K562 (cell line): ENCODE data around the gene ITM2B. TPM values are rescaled to one million over a fixed set of nuclear protein-coding genes. Genes with fewer than 3 reads are reported as not detected.

Experiments
- ATAC-seq: fragments of 200-7000 bp; cut with Tn5 transposase; 3 replicates; pipeline ENCODE4 v1.9.1; 2020; ENCODE audit warnings: moderate library complexity
- BruUV-seq: library from RNA; stranded (reverse); fragments of 400-500 nt; replicated peaks from 2 replicates; lab custom pipeline; 2021; lab: Mats Ljungman, UMichigan
- CTCF ChIA-PET: fragments of 300-600 bp; formaldehyde crosslinking; extraction: SDS; loops from one replicate; lab custom pipeline; 2021; ENCODE audit warnings: low intra/inter-chr PET ratio; lab: Yijun Ruan, JAX
- POLR2A ChIA-PET: fragments of 300-600, 350-650 bp; sonication (Branson Sonifier 250); formaldehyde crosslinking; extraction: SDS; loops from one replicate; lab custom pipeline; 2021; ENCODE audit warnings: antibody characterized with exemption, inconsistent platforms; lab: Yijun Ruan, JAX
- DNase-seq, 4 experiments: peaks; one replicate each; pipeline versions ENCODE4 v3.0.0 to v3.0.0-alpha.2; 2011 to 2018; ENCODE audit warnings: low spot score in 3 of 4, mixed read lengths in 3 of 4; ENCODE audit errors: extremely low read depth in 1 of 4
- FAIRE-seq: peaks from 2 replicates; lab custom pipeline; 2011; peaks lifted over from hg19 to GRCh38; lab: Jason Lieb, UNC
- H2AFZ ChIP-seq: 2 replicates; pipeline ENCODE4 v1.6.0; 2011; ENCODE audit warnings: low read depth, low read length, control low read depth, inconsistent platforms
- H3K27ac ChIP-seq: fragments of 200-600 bp; 3 replicates; pipeline ENCODE4 v1.8.0; 2011; ENCODE audit warnings: low read depth, mild to moderate bottlenecking, control low read depth, inconsistent platforms, low read length, moderate library complexity, mixed read lengths; ENCODE audit errors: extremely low read depth
- H3K27me3 ChIP-seq, 2 experiments: fragments of 300-600 bp in 1 of 2; 2 replicates in 1 of 2; 3 replicates in 1 of 2; pipeline versions ENCODE4 v1.6.0 to v1.8.0; 2011; ENCODE audit warnings: inconsistent platforms in 2 of 2, low read length in 2 of 2, mild to moderate bottlenecking in 1 of 2, mixed read lengths in 1 of 2, moderate library complexity in 1 of 2; ENCODE audit not compliant: control insufficient read depth in 2 of 2, insufficient read depth in 2 of 2
- H3K36me3 ChIP-seq: fragments of 300-600 bp; 3 replicates; pipeline ENCODE4 v1.8.0; 2011; ENCODE audit warnings: mild to moderate bottlenecking, low read length, inconsistent platforms; ENCODE audit not compliant: control insufficient read depth, insufficient read depth
- H3K4me1 ChIP-seq, 2 experiments: fragments of 200-600 bp in 1 of 2; replicated peaks in 1 of 2; 2 replicates in 1 of 2; 3 replicates in 1 of 2; pipeline versions ENCODE4 v1.5.1 to v1.8.0; 2011; ENCODE audit warnings: inconsistent platforms in 2 of 2, low read length in 2 of 2, mild to moderate bottlenecking in 1 of 2, mixed read lengths in 1 of 2, moderate library complexity in 1 of 2; ENCODE audit not compliant: control insufficient read depth in 2 of 2, insufficient read depth in 2 of 2
- H3K4me2 ChIP-seq: 2 replicates; pipeline ENCODE4 v1.6.1; 2011; ENCODE audit warnings: low read length, control low read depth, inconsistent platforms, mixed read lengths; ENCODE audit not compliant: insufficient read depth
- H3K4me3 ChIP-seq: fragments of 200-600 bp; sonication (generic), shearing (Covaris generic); 2 replicates; pipeline ENCODE4 v1.5.1; 2016; ENCODE audit warnings: control low read depth, inconsistent platforms
- H3K79me2 ChIP-seq: fragments of 200-600 bp; 3 replicates; pipeline ENCODE4 v1.8.0; 2011; ENCODE audit warnings: low read length, inconsistent platforms; ENCODE audit not compliant: control insufficient read depth, insufficient read depth
- H3K9ac ChIP-seq, 2 experiments: 2 replicates each; pipeline versions ENCODE4 v1.6.0 to v1.6.1; 2011; ENCODE audit warnings: low read depth in 2 of 2, low read length in 2 of 2, control low read depth in 1 of 2, inconsistent platforms in 1 of 2, mild to moderate bottlenecking in 1 of 2, mixed read lengths in 1 of 2; ENCODE audit not compliant: insufficient read depth in 1 of 2
- H3K9me1 ChIP-seq: one replicate; pipeline ENCODE4 v1.6.0; 2011; ENCODE audit warnings: inconsistent platforms, mild to moderate bottlenecking, low read length, moderate library complexity; ENCODE audit not compliant: control insufficient read depth, insufficient read depth
- H3K9me3 ChIP-seq: replicated peaks from 2 replicates; pipeline ENCODE4 v1.5.1; 2011; ENCODE audit warnings: low read depth, low read length, inconsistent platforms; ENCODE audit not compliant: control insufficient read depth, insufficient read depth
- H4K20me1 ChIP-seq: replicated peaks from 2 replicates; pipeline ENCODE4 v1.6.1; 2011; ENCODE audit warnings: low read length, inconsistent platforms, mixed read lengths; ENCODE audit not compliant: control insufficient read depth, insufficient read depth
- FOXJ2 ChIP-seq: fragments of 200-800 bp; sonication (Bioruptor generic); IDR thresholded peaks from 2 replicates; pipeline ENCODE4 v1.6.1; 2016; ENCODE audit warnings: missing genetic modification characterization, missing compliant biosample characterization
- HDAC1 ChIP-seq, 2 experiments: fragments of 450-650 bp; IDR thresholded peaks; 2 replicates each; pipeline ENCODE4 v1.6.1; 2016 to 2017; ENCODE audit warnings: inconsistent platforms in 1 of 2, mild to moderate bottlenecking in 1 of 2, moderate library complexity in 1 of 2
- LARP7 ChIP-seq: fragments of 450-650 bp; IDR thresholded peaks from 2 replicates; pipeline ENCODE4 v1.6.1; 2016
- NFIX ChIP-seq: fragments of 250-450 bp; sonication (Bioruptor Pico); IDR thresholded peaks from 2 replicates; pipeline ENCODE4 v1.4.0; 2020; ENCODE audit warnings: low read depth, mild to moderate bottlenecking, moderate library complexity
- RBBP5 ChIP-seq: fragments of 200-600 bp; sonication (generic); IDR thresholded peaks from 2 replicates; pipeline ENCODE4 v1.6.1; 2012; ENCODE audit warnings: borderline replicate concordance, mild to moderate bottlenecking, low read length, control low read depth, inconsistent platforms; ENCODE audit not compliant: insufficient read depth, poor library complexity, severe bottlenecking
- SMARCA5 ChIP-seq: fragments of 450-650 bp; IDR thresholded peaks from 2 replicates; pipeline ENCODE4 v1.6.1; 2016
- TCF7 ChIP-seq: sonication (generic); IDR thresholded peaks from 2 replicates; pipeline ENCODE4 v1.6.1; 2016; ENCODE audit warnings: antibody characterized with exemption, borderline replicate concordance
- XRCC5 ChIP-seq: fragments of 200-400 bp; formaldehyde crosslinking; IDR thresholded peaks from 2 replicates; pipeline ENCODE4 v1.6.1; 2017; ENCODE audit warnings: low read depth, mild to moderate bottlenecking, low read length
- ZNF253 ChIP-seq: fragments of 250-450 bp; sonication (Bioruptor Pico); conservative IDR thresholded peaks from 2 replicates; pipeline ENCODE4 v1.6.1; 2021; ENCODE audit warnings: mild to moderate bottlenecking
- ZNF668 ChIP-seq: fragments of 250-450 bp; sonication (Bioruptor Pico); IDR thresholded peaks from 2 replicates; pipeline ENCODE4 v1.8.0; 2022; ENCODE audit warnings: mild to moderate bottlenecking, inconsistent platforms
- WGBS: fragments of 100-300 bp; shearing (Covaris generic); methylation state at CpG from one replicate; pipeline ENCODE4 v1.1.6; 2016; ENCODE audit warnings: low coverage, mixed read lengths; ENCODE audit not compliant: insufficient coverage; ENCODE audit errors: missing lambda C conversion rate; 5-methylcytosine and 5-hydroxymethylcytosine counted together
- in situ Hi-C: fragments of 300-500 bp; cut with MboI; formaldehyde crosslinking; loops from 4 replicates; pipeline ENCODE4 v1.15.0; 2018; ENCODE audit warnings: inconsistent platforms, mixed read lengths
- intact Hi-C: fragments of 100-400 bp; cut with micrococcal nuclease; formaldehyde crosslinking; loops from 2 replicates; pipeline ENCODE4 v1.14.2; 2022
- polyA plus RNA-seq, 8 experiments: library from polyadenylated mRNA; depleted of rRNA in 4 of 8; stranded (reverse) in 5 of 8; unstranded in 3 of 8; fragments of >200 nt; fragmentation: Nextera tagmentation in 2 of 8; fragmentation: Illumina TruSeq in 1 of 8; extraction: Ambion mirVana in 2 of 8; extraction: Trizol in 1 of 8; gene quantifications; 2 replicates each; pipeline versions ENCODE4 v1.2.1 to v1.2.3, GENCODE V29; 2011 to 2014; ENCODE audit warnings: inconsistent platforms in 1 of 8, missing spikeins in 1 of 8
- total RNA-seq, 7 experiments: library from RNA; depleted of rRNA in 6 of 7; stranded (reverse); fragments of >200 nt in 6 of 7; fragmentation: Illumina TruSeq in 2 of 7; extraction: Trizol in 2 of 7; gene quantifications; 2 replicates each; pipeline versions ENCODE4 v1.2.1 to v1.2.3, GENCODE V29; 2011 to 2021; ENCODE audit warnings: low replicate concordance in 1 of 7
- TF ChIP-seq, protein P1 (sequence below), 2 experiments: fragments of 450-650 bp; formaldehyde crosslinking in 1 of 2; IDR thresholded peaks; 2 replicates each; pipeline versions ENCODE4 v1.4.0 to v1.6.1; 2014 to 2020; ENCODE audit warnings: mild to moderate bottlenecking in 2 of 2, borderline replicate concordance in 1 of 2, low read depth in 1 of 2
- TF ChIP-seq, protein P2 (sequence below): fragments of 200-800 bp; sonication (Bioruptor generic); IDR thresholded peaks from 2 replicates; pipeline ENCODE4 v1.6.1; 2017; ENCODE audit warnings: missing genetic modification characterization, missing compliant biosample characterization

ITM2B gene
- total and polyA plus RNA-seq, 9 of the 15 experiments (the other 6 are each of a cell fraction or from before 2014, with no cell fraction given), result 22.0 to 83.8 (median 45.0) TPM

DNA sequence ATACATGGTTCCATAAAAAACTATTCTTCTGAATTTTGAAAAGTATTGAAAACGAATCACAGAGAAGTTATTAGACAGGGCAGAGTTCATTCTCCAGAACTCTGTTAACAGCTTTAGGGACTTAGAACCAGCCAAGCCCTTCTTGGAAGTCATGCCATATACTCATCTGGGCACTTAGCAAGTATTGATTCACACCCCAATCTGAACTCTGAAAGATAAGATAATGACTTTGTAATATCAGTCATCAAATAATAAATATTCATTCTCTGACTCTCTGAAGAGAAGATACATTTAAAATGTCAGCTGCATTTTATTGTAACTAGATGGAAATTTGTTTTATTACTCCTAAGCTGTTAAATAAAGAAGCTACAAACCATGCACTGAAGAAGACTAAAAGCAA is 43.8 kb upstream of the ITM2B start:
- Histone ChIP-seq H2AFZ (no peak overlapping the region), H3K9me1 (no peaks in the 10 kb centered on the region), H3K27me3 (no peaks in the 10 kb centered on the region), H3K4me2 (no peak overlapping the region), H3K4me1 (no peaks in the 10 kb centered on the region), H3K79me2 (no peaks in the 10 kb centered on the region), H3K36me3 (no peaks in the 10 kb centered on the region), H3K9me3 (no peaks in the 10 kb centered on the region), H3K27ac (no peak overlapping the region), H3K4me3 (no peak overlapping the region), H3K9ac (no peak overlapping the region), H4K20me1 (no peaks in the 10 kb centered on the region)
- ATAC-seq (no peak), FAIRE-seq (no peak), DNase-seq (no peak)
- 0% methylated on average over 1 of the region's 1 CpG for WGBS
- POLR2A ChIA-PET, result no interaction called here
- TF ChIP-seq HDAC1 (IDR thresholded peaks at IDR 0.05), result no peak
- TF ChIP-seq LARP7, result no peak
- TF ChIP-seq ZNF668, result no peak
- TF ChIP-seq, protein P1, sequence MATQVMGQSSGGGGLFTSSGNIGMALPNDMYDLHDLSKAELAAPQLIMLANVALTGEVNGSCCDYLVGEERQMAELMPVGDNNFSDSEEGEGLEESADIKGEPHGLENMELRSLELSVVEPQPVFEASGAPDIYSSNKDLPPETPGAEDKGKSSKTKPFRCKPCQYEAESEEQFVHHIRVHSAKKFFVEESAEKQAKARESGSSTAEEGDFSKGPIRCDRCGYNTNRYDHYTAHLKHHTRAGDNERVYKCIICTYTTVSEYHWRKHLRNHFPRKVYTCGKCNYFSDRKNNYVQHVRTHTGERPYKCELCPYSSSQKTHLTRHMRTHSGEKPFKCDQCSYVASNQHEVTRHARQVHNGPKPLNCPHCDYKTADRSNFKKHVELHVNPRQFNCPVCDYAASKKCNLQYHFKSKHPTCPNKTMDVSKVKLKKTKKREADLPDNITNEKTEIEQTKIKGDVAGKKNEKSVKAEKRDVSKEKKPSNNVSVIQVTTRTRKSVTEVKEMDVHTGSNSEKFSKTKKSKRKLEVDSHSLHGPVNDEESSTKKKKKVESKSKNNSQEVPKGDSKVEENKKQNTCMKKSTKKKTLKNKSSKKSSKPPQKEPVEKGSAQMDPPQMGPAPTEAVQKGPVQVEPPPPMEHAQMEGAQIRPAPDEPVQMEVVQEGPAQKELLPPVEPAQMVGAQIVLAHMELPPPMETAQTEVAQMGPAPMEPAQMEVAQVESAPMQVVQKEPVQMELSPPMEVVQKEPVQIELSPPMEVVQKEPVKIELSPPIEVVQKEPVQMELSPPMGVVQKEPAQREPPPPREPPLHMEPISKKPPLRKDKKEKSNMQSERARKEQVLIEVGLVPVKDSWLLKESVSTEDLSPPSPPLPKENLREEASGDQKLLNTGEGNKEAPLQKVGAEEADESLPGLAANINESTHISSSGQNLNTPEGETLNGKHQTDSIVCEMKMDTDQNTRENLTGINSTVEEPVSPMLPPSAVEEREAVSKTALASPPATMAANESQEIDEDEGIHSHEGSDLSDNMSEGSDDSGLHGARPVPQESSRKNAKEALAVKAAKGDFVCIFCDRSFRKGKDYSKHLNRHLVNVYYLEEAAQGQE (IDR thresholded peaks at IDR 0.05; ENCODE audit: borderline replicate concordance), result no peak
- TF ChIP-seq, protein P1 (CRISPR knock-in tag; IDR thresholded peaks at IDR 0.05; ENCODE audit: low read depth), result no peak
- no peak for TF ChIP-seq TCF7
- no peak for TF ChIP-seq SMARCA5
- TF ChIP-seq XRCC5, result no peak
- no peak for TF ChIP-seq NFIX
- no peak for TF ChIP-seq FOXJ2 (tag)
- TF ChIP-seq RBBP5, result no peak
- TF ChIP-seq, protein P2, sequence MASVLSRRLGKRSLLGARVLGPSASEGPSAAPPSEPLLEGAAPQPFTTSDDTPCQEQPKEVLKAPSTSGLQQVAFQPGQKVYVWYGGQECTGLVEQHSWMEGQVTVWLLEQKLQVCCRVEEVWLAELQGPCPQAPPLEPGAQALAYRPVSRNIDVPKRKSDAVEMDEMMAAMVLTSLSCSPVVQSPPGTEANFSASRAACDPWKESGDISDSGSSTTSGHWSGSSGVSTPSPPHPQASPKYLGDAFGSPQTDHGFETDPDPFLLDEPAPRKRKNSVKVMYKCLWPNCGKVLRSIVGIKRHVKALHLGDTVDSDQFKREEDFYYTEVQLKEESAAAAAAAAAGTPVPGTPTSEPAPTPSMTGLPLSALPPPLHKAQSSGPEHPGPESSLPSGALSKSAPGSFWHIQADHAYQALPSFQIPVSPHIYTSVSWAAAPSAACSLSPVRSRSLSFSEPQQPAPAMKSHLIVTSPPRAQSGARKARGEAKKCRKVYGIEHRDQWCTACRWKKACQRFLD (CRISPR knock-in tag), result no peak
- TF ChIP-seq ZNF253 (CRISPR knock-in tag), result no peak
- BruUV-seq, result no TSS peak
- CTCF ChIA-PET, result no interaction called here
- in situ Hi-C loops (no loop called here), intact Hi-C loops (no loop called here)
